GM19025 (cell line): Measurements from ENCODE around the gene OGFOD2.
"Not testable (repeated sequence)": the region's sequence is repeated elsewhere in the genome, so short reads cannot be mapped to it uniquely, and the experiment has no call there.

Experiments used
- ATAC-seq: cut with Tn5 transposase; IDR thresholded peaks from one replicate; pipeline ENCODE4 v1.9.1; 2021; ENCODE audit warnings: mild to moderate bottlenecking, low read depth, moderate library complexity; ENCODE audit not compliant: unreplicated experiment

Gene OGFOD2

GRCh38 chr12:122974892-122975789 is at the start of gene OGFOD2:
Gene OGFOD2 (plus strand): TSS chr12:122975244. CDS start chr12:122975252, 8 bp downstream.
- ATAC-seq = peak; percentile 74

GRCh38 chr12:122927756-122928403 is 47.2 kb upstream of the OGFOD2 start:
- no peak for ATAC-seq

- ATAC-seq = no peak
These were observed 46.5 kb upstream of the OGFOD2 start for GRCh38 chr12:122928404-122929147.

GRCh38 chr12:122929148-122929538 is 45.9 kb upstream of the OGFOD2 start:
- ATAC-seq = no peak

DNA sequence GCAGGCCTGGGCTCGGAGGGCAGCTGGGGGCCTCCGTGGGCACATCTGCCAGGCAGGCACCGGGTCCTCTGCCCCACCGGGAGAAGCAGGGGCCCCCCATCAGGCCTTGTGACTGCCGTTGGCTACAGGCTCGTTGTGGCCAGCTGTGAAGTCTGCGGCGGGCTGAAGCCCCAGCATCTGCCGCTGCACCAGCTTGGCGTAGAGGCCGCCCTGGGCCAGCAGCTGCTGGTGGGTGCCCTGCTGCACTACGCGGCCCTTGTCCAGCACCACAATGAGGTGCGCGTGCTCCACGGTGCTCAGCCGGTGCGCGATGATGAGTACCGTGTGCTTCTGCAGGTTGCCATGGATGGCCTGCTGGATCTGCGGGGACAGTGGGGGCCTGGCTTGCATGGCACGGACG is 45.2 kb upstream of the OGFOD2 start:
- ATAC-seq = no peak

GRCh38 chr12:122932207-122932606 is 42.8 kb upstream of the OGFOD2 start:
- ATAC-seq = no peak

DNA sequence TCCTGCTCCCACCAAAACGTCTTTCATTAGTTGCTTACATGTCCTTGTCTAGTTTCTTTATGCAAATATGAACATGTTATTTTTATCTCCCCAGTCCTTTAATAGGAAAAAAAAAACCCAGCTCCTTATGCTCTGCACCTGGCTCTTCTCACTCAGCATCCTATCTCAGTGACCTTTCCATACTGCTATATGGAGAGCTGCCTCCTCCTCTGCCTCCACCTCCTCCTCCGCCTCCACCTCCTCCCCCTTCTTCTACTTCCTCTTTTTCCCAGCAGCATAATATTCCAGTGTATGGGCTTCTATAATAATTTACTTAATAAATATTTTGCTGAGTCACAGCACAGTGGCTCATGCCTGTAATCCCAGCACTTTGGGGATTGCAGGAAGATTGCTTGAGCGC is 40.3 kb upstream of the OGFOD2 start:
- no peak for ATAC-seq

DNA sequence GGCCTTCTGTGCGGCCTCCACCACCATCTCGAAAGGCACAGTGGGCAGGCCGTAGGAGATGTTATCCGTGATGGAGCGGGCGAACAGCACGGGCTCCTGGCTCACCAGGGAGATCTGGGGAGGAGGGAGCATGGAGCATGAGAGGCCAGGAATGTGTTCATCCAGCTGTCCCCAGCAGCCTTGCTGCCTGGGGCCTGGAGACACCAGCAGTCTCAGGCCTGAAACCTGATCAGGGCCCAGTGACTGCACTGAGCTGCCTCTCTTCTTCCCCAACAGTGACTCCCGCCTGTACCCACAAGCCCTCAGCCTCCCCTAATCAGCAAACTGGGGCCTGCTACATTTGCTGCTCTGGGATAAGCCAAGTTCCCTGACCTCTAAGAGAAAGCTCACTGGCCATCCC is 39.7 kb upstream of the OGFOD2 start:
- ATAC-seq = no peak

DNA sequence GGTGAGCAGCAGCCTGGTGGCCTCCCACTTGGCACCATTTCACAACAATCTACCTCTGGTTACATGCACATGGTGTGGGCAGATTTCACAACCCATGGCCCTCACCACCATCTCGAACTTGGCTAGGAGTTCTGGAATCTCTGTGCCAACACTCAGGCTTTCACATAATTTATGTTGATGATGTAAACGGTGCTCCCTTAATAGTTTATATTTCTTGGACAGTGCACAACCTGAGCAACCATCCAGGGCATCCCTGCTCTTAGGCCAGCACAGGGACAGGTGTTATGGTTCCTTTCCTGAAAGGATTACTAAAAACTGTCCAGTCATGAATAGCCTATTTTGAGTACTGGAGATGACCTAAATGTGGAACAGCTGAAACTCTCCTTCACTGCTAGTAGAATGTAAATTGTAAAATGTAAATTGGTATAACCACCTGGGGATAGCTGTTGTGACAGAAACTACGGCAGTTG is 37.4 kb upstream of the OGFOD2 start:
- ATAC-seq = no peak

GRCh38 chr12:122939125-122939524 is 35.9 kb upstream of the OGFOD2 start:
- ATAC-seq = no peak

DNA sequence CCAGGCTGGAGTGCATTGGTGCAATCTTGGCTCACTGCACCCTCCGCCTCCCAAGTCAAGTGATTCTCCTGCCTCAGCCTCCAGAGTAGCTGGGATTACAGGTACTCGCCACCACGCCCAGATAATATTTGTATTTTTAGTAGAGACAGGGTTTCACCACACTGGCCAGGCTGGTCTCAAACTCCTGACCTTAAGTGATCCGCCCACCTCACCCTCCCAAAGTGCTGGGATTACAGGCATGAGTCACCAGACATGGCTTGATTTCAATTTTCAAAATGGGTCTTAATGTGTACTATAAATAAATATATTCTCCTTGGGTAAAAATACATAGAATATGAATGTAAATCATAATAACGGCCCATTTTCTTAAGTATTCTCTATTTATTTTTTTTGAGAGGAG is 33.7 kb upstream of the OGFOD2 start:
- ATAC-seq = not testable (repeated sequence)

DNA sequence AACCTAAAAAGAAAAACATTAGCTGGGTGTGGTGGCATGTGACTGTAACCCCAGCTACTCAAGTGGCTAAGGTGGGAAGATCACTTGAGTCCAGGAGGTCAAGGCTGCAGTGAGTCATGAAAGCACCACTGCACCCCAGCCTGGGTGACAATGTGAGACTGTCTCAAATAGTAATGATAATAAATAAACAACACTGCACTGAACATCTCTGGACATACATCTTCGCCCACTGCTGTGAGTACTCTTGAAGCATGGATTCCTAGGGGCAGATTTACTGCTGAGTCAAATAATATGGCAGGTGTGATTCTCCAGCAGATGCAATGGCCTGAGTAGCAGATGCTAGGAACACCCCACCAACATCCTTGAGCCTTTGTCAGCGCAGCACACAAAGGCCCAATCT is 32.4 kb upstream of the OGFOD2 start:
- no peak for ATAC-seq

DNA sequence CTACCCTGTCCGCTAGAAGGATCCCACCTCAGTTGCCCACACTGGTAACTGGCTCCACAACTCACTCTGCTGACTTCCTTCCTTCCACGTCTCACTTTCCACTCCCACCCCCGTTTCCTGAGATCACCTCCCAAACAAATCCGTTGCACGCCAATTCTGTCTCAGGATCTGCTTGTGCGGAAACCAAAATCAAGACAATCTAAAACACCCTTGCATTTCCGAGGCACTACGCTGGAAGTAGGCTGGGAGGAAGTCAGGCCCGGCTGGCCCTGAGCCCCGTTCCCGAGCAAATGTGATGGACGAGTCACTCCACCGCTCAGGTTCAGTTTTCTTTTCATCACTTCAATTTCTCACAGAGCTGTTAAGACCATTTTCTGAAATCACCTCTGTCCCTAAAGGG is 31.8 kb upstream of the OGFOD2 start:
- ATAC-seq = no peak

- no peak for ATAC-seq
These were observed 30.1 kb upstream of the OGFOD2 start for GRCh38 chr12:122944605-122945592.

GRCh38 chr12:122946690-122947341 is 28.2 kb upstream of the OGFOD2 start:
- peak; percentile 76 for ATAC-seq

- no peak for ATAC-seq
These were observed 27.7 kb upstream of the OGFOD2 start for GRCh38 chr12:122947352-122947792.

DNA sequence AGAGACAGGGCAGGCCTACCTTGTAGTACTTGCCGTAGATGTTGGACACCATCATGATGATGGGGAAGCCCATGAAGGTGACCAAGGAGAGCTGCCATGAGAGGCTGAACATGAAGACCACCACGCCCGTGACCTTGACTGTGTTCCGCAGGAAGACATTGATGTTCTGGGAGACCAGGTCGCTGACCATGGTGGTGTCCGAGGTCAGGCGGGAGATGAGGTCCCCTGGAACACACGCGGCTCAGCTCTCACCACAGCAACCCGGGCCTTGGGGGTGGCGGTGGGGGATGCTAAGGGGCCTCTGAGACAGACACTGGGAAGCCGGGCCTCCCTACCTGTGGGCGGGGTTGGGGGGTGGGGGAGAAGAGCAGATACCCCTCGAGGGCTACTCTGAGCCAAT is 26.4 kb upstream of the OGFOD2 start:
- ATAC-seq = no peak

DNA sequence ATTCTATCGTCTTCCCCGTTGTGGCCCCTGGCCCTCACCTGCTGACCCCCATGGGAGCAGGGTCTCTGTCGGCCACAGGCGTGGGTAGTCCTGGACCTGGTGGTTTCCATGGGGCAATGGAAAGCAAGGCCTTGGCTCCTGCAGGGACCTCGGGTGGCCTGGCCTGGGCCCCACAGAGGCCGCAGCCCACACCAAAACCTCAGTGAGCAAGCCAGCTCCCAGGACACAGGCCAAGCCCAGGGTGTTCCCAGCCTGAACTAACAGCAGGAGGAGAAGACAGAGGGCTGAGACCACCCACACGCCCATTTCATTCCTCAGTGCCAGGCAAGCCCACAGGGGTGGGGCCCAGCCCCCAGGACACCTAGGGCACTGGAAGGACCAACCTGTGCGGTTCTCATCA is 25.6 kb upstream of the OGFOD2 start:
- ATAC-seq = no peak
